Glutamatergic neuron (in vitro differentiated cells): ENCODE data around the gene OR2T8. TPM values are rescaled to one million over a fixed set of nuclear protein-coding genes. Genes with fewer than 3 reads are reported as not detected.
"Not testable (repeated sequence)": the region's sequence is repeated elsewhere in the genome, so short reads cannot be mapped to it uniquely, and the experiment has no call there.

ENCODE experiments used
- DNase-seq: peaks from one replicate; pipeline ENCODE4 v3.0.0; 2022
- H3K27ac Mint-ChIP-seq: one replicate; pipeline ENCODE4 v1.8.0; 2020; ENCODE audit warnings: mild to moderate bottlenecking, mixed read lengths, inconsistent platforms; ENCODE audit not compliant: unreplicated experiment
- H3K27me3 Mint-ChIP-seq: one replicate; pipeline ENCODE4 v1.8.0; 2020; ENCODE audit warnings: mild to moderate bottlenecking, moderate library complexity, mixed read lengths, inconsistent platforms; ENCODE audit not compliant: unreplicated experiment
- H3K36me3 Mint-ChIP-seq: one replicate; pipeline ENCODE4 v1.8.0; 2020; ENCODE audit warnings: mild to moderate bottlenecking, mixed read lengths, inconsistent platforms; ENCODE audit not compliant: unreplicated experiment
- H3K4me1 Mint-ChIP-seq: one replicate; pipeline ENCODE4 v1.8.0; 2020; ENCODE audit warnings: mild to moderate bottlenecking, low read depth, mixed read lengths, inconsistent platforms; ENCODE audit not compliant: unreplicated experiment
- H3K4me3 Mint-ChIP-seq: one replicate; pipeline ENCODE4 v1.8.0; 2020; ENCODE audit warnings: mild to moderate bottlenecking, mixed read lengths, inconsistent platforms; ENCODE audit not compliant: unreplicated experiment
- H3K9me3 Mint-ChIP-seq: one replicate; pipeline ENCODE4 v1.8.0; 2020; ENCODE audit warnings: mild to moderate bottlenecking, moderate library complexity, mixed read lengths, inconsistent platforms; ENCODE audit not compliant: unreplicated experiment
- CTCF ChIP-seq: fragments of 200-600 bp; sonication (generic); IDR thresholded peaks from one replicate; pipeline ENCODE4 v1.5.0; 2021; ENCODE audit not compliant: partially characterized antibody, unreplicated experiment
- total RNA-seq: library from RNA; stranded (reverse); fragmentation: NEBNext Ultra II Directional; extraction: Animal tissue kit (Norgen Biotek cat#: 25700); gene quantifications from one replicate; pipeline ENCODE4 v1.2.1, GENCODE V29; 2021; ENCODE audit not compliant: unreplicated experiment

The OR2T8 gene
- total RNA-seq, 1 donor from 2014 or later = not detected

GRCh38 chr1:247935781-247936180 is 15.7 kb downstream of the OR2T8 start:
- H3K27me3 Mint-ChIP-seq = no peaks in the 10 kb centered on the region
- TF ChIP-seq CTCF = no peak
- no peak overlapping the region for H3K4me3 Mint-ChIP-seq
- H3K4me1 Mint-ChIP-seq = no peaks in the 10 kb centered on the region
- peaks cover 6% of the 10 kb centered on the region for H3K36me3 Mint-ChIP-seq
- DNase-seq = no peak
- H3K9me3 Mint-ChIP-seq = peaks cover 7% of the 10 kb centered on the region
- H3K27ac Mint-ChIP-seq = no peak overlapping the region

- TF ChIP-seq CTCF = no peak
- H3K9me3 Mint-ChIP-seq = peaks cover 7% of the 10 kb centered on the region
- H3K27me3 Mint-ChIP-seq = no peaks in the 10 kb centered on the region
- DNase-seq = no peak
- H3K36me3 Mint-ChIP-seq = peaks cover 6% of the 10 kb centered on the region
- H3K27ac Mint-ChIP-seq = no peak overlapping the region
- no peak overlapping the region for H3K4me3 Mint-ChIP-seq
- no peaks in the 10 kb centered on the region for H3K4me1 Mint-ChIP-seq
Measured at GRCh38 chr1:247936415-247936814, 16.4 kb downstream of the OR2T8 start.

- H3K4me3 Mint-ChIP-seq = peak overlapping the region; percentile 86
- H3K27me3 Mint-ChIP-seq, H3K36me3 Mint-ChIP-seq, H3K9me3 Mint-ChIP-seq, H3K4me1 Mint-ChIP-seq: not testable (repeated sequence)
- TF ChIP-seq CTCF = peak; percentile 99
- peak; percentile 97 for DNase-seq
- peak overlapping the region; percentile 90 for H3K27ac Mint-ChIP-seq
Measured at GRCh38 chr1:247936965-247937734, 17.1 kb downstream of the OR2T8 start.

GRCh38 chr1:247942624-247943023 is 22.6 kb downstream of the OR2T8 start:
- H3K9me3 Mint-ChIP-seq = peaks cover 3% of the 10 kb centered on the region
- H3K4me1 Mint-ChIP-seq = no peaks in the 10 kb centered on the region
- no peak overlapping the region for H3K4me3 Mint-ChIP-seq
- H3K27me3 Mint-ChIP-seq = no peaks in the 10 kb centered on the region
- H3K36me3 Mint-ChIP-seq = no peaks in the 10 kb centered on the region
- DNase-seq = no peak
- TF ChIP-seq CTCF = no peak
- H3K27ac Mint-ChIP-seq = no peak overlapping the region

GRCh38 chr1:247948558-247948957 is 28.5 kb downstream of the OR2T8 start, which contains the start of gene OR2L8:
Gene OR2L8, plus strand, starts transcription at chr1:247948858. Its CDS starts 0 bp downstream, at chr1:247948858.
- Mint-ChIP-seq H3K9me3 (peaks cover 9% of the 10 kb centered on the region), H3K27ac (no peak within 1 kb of the TSS), H3K27me3 (no peaks in the 10 kb centered on the region), H3K4me1 (no peaks in the 10 kb centered on the region), H3K4me3 (no peak within 1 kb of the TSS), H3K36me3 (no peaks in the 10 kb centered on the region)
- no peak for DNase-seq
- TF ChIP-seq CTCF = no peak
